ENCODE measurements around the gene HTRA3.

DNA sequence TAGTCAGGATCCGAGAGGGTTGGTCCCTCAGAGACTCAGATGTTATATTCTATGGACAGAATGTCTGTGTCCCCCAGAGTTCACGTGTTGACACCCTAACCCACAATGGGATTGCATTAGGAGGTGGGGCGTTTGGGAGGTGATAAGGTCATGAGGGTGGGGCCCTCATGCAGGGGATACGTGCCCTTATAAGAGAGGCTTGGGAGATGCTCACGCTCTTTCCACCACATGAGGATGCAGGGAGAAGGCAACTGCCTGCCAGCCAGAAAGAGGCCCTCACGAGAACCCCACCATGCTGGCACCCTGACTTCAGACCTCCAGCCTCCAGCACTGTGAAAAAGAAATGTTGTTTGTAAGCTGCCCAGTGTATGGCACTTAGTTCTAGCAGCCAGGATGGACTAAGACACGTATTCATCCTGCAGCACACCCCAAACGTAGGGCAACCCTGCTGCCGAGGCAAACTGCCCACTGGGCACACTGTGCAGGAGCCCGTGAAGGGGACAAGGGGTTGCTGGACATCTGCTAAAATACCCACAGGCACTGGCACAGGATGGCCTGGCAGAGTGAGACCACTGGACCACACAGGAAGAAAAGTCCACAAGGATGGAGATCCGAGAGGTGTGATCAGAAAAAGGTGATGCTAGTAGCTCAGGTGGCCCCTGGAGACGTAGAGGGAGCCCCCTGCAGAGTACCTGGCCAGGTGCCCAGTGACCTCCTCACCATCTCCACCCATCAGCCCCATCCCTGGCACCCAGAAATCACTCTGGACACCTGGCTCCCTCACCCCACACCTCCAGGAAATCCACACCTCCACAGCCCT lies 62.7 kb downstream of the HTRA3 start:
- TF ChIP-seq POLR2AphosphoS5 (IDR thresholded peaks at IDR 0.05; ENCODE audit: low read depth) (no peak), EZH2 (IDR thresholded peaks at IDR 0.05; ENCODE audit: low read depth, unreplicated experiment) (no peak), ETS1 (IDR thresholded peaks at IDR 0.05) (no peak), JUNB (IDR thresholded peaks at IDR 0.05; ENCODE audit: unreplicated experiment) (no peak), EZH2phosphoT487 (IDR thresholded peaks at IDR 0.05; ENCODE audit: unreplicated experiment) (no peak), CREB1 (CRISPR knock-in tag; IDR thresholded peaks at IDR 0.05; ENCODE audit: low read depth) (no peak), NANOG (IDR thresholded peaks at IDR 0.05; ENCODE audit: borderline replicate concordance) (no peak), ZNF331 (CRISPR knock-in tag; IDR thresholded peaks at IDR 0.05; ENCODE audit: low read depth) (no peak), ZNF114 (CRISPR knock-in tag; IDR thresholded peaks at IDR 0.05) (no peak), STAT1 (IDR thresholded peaks at IDR 0.05; ENCODE audit: unreplicated experiment) (no peak)
- TF ChIP-seq, protein P1, sequence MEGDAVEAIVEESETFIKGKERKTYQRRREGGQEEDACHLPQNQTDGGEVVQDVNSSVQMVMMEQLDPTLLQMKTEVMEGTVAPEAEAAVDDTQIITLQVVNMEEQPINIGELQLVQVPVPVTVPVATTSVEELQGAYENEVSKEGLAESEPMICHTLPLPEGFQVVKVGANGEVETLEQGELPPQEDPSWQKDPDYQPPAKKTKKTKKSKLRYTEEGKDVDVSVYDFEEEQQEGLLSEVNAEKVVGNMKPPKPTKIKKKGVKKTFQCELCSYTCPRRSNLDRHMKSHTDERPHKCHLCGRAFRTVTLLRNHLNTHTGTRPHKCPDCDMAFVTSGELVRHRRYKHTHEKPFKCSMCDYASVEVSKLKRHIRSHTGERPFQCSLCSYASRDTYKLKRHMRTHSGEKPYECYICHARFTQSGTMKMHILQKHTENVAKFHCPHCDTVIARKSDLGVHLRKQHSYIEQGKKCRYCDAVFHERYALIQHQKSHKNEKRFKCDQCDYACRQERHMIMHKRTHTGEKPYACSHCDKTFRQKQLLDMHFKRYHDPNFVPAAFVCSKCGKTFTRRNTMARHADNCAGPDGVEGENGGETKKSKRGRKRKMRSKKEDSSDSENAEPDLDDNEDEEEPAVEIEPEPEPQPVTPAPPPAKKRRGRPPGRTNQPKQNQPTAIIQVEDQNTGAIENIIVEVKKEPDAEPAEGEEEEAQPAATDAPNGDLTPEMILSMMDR (conservative IDR thresholded peaks at IDR 0.05; ENCODE audit: low read depth in 2 of 2): no peak
- TF ChIP-seq, protein P2, sequence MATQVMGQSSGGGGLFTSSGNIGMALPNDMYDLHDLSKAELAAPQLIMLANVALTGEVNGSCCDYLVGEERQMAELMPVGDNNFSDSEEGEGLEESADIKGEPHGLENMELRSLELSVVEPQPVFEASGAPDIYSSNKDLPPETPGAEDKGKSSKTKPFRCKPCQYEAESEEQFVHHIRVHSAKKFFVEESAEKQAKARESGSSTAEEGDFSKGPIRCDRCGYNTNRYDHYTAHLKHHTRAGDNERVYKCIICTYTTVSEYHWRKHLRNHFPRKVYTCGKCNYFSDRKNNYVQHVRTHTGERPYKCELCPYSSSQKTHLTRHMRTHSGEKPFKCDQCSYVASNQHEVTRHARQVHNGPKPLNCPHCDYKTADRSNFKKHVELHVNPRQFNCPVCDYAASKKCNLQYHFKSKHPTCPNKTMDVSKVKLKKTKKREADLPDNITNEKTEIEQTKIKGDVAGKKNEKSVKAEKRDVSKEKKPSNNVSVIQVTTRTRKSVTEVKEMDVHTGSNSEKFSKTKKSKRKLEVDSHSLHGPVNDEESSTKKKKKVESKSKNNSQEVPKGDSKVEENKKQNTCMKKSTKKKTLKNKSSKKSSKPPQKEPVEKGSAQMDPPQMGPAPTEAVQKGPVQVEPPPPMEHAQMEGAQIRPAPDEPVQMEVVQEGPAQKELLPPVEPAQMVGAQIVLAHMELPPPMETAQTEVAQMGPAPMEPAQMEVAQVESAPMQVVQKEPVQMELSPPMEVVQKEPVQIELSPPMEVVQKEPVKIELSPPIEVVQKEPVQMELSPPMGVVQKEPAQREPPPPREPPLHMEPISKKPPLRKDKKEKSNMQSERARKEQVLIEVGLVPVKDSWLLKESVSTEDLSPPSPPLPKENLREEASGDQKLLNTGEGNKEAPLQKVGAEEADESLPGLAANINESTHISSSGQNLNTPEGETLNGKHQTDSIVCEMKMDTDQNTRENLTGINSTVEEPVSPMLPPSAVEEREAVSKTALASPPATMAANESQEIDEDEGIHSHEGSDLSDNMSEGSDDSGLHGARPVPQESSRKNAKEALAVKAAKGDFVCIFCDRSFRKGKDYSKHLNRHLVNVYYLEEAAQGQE (IDR thresholded peaks at IDR 0.05; ENCODE audit: unreplicated experiment): no peak
